A204.1 (cell line): ENCODE results near the gene PKHD1.
A peak's percentile ranks its signal among the peaks of the same experiment; 100 is the strongest.
"Not testable (repeated sequence)": the region's sequence is repeated elsewhere in the genome, so short reads cannot be mapped to it uniquely, and the experiment has no call there.

Experiments used
- FAIRE-seq: peaks from 2 replicates; lab custom pipeline; 2012; peaks lifted over from hg19 to GRCh38; lab: Jason Lieb, UNC

PKHD1 gene

GRCh38 chr6:51989789-51990188 lies 97.6 kb downstream of the PKHD1 start:
- FAIRE-seq, result no peak

GRCh38 chr6:51986864-51987263 lies 100.5 kb downstream of the PKHD1 start:
- FAIRE-seq, result no peak

GRCh38 chr6:51983564-51983963 lies 103.8 kb downstream of the PKHD1 start:
- no peak for FAIRE-seq

GRCh38 chr6:51982695-51983094 lies 104.7 kb downstream of the PKHD1 start:
- FAIRE-seq, result not testable (repeated sequence)

GRCh38 chr6:51976374-51976773 lies 111.0 kb downstream of the PKHD1 start:
- no peak for FAIRE-seq

- no peak for FAIRE-seq
Observed at GRCh38 chr6:51972659-51973058, 114.8 kb downstream of the PKHD1 start.

GRCh38 chr6:51968265-51968664 lies 119.1 kb downstream of the PKHD1 start:
- no peak for FAIRE-seq

- FAIRE-seq, result no peak
Observed at GRCh38 chr6:51965222-51965801, 122.1 kb downstream of the PKHD1 start.

- FAIRE-seq, result no peak
Observed at GRCh38 chr6:51963980-51964379, 123.4 kb downstream of the PKHD1 start.

GRCh38 chr6:51962354-51962753 lies 125.1 kb downstream of the PKHD1 start:
- no peak for FAIRE-seq

- FAIRE-seq, result no peak
Observed at GRCh38 chr6:51960419-51960818, 127.0 kb downstream of the PKHD1 start.

GRCh38 chr6:51959744-51960383 lies 127.5 kb downstream of the PKHD1 start:
- FAIRE-seq, result peak; percentile 51

- no peak for FAIRE-seq
Observed at GRCh38 chr6:51954681-51955080, 132.7 kb downstream of the PKHD1 start.

GRCh38 chr6:51953246-51953645 lies 134.2 kb downstream of the PKHD1 start:
- FAIRE-seq, result no peak

- no peak for FAIRE-seq
Observed at GRCh38 chr6:51951924-51952323, 135.5 kb downstream of the PKHD1 start.

- no peak for FAIRE-seq
Observed at GRCh38 chr6:51949526-51949925, 137.9 kb downstream of the PKHD1 start.

- not testable (repeated sequence) for FAIRE-seq
Observed at GRCh38 chr6:51939695-51940094, 147.7 kb downstream of the PKHD1 start.

GRCh38 chr6:51936531-51937290 lies 150.7 kb downstream of the PKHD1 start:
- no peak for FAIRE-seq

- no peak for FAIRE-seq
Observed at GRCh38 chr6:51934098-51934497, 153.3 kb downstream of the PKHD1 start.

- FAIRE-seq, result no peak
Observed at GRCh38 chr6:51932956-51933355, 154.5 kb downstream of the PKHD1 start.

- FAIRE-seq, result no peak
Observed at GRCh38 chr6:51930602-51931001, 156.8 kb downstream of the PKHD1 start.

GRCh38 chr6:51929934-51930574 lies 157.4 kb downstream of the PKHD1 start:
- no peak for FAIRE-seq

- FAIRE-seq, result no peak
Observed at GRCh38 chr6:51928320-51928719, 159.1 kb downstream of the PKHD1 start.
